GM23338 (cell line): ENCODE results near the gene RAP2A. TPM values are rescaled to one million over a fixed set of nuclear protein-coding genes. Genes with fewer than 3 reads are reported as not detected.

ENCODE experiments used
- ATAC-seq: fragments of 200-7000 bp; cut with Tn5 transposase; 3 replicates; pipeline ENCODE4 v1.9.1; 2020
- DNase-seq: peaks from one replicate; pipeline ENCODE4 v3.0.0-alpha.2; 2015; ENCODE audit warnings: low spot score
- H2AFZ ChIP-seq: fragments of 200-600 bp; sonication (generic); 2 replicates; pipeline ENCODE4 v1.8.0; 2016; ENCODE audit warnings: antibody characterized with exemption, mild to moderate bottlenecking, moderate library complexity
- H3F3A ChIP-seq: fragments of 200-600 bp; sonication (generic); replicated peaks from 2 replicates; pipeline ENCODE4 v1.8.0; 2017; ENCODE audit warnings: antibody characterized with exemption, mixed run types, low read depth
- H3K27ac ChIP-seq: fragments of 200-600 bp; sonication (generic); 2 replicates; pipeline ENCODE4 v1.6.1; 2016; ENCODE audit warnings: low read depth
- H3K27me3 ChIP-seq: fragments of 200-600 bp; sonication (generic); 2 replicates; pipeline ENCODE4 v1.8.0; 2016; ENCODE audit warnings: mild to moderate bottlenecking, mixed run types, moderate library complexity; ENCODE audit not compliant: insufficient read depth
- H3K36me3 ChIP-seq: fragments of 200-600 bp; sonication (generic); 2 replicates; pipeline ENCODE4 v1.8.0; 2016; ENCODE audit warnings: mild to moderate bottlenecking; ENCODE audit not compliant: insufficient read depth
- H3K4me1 ChIP-seq: fragments of 200-600 bp; sonication (generic); 2 replicates; pipeline ENCODE4 v1.8.0; 2016; ENCODE audit warnings: mild to moderate bottlenecking, moderate library complexity; ENCODE audit not compliant: insufficient read depth
- H3K4me2 ChIP-seq: fragments of 200-600 bp; sonication (generic); 2 replicates; pipeline ENCODE4 v1.7.1; 2017; ENCODE audit warnings: mixed run types
- H3K4me3 ChIP-seq: fragments of 200-600 bp; sonication (generic); 2 replicates; pipeline ENCODE4 v1.6.1; 2016; ENCODE audit warnings: mixed run types
- H3K79me2 ChIP-seq: fragments of 200-600 bp; sonication (generic); replicated peaks from 2 replicates; pipeline ENCODE4 v1.8.0; 2017; ENCODE audit warnings: mild to moderate bottlenecking; ENCODE audit not compliant: insufficient read depth
- H3K9me2 ChIP-seq: fragments of 200-600 bp; sonication (generic); 2 replicates; pipeline ENCODE4 v1.8.0; 2017; ENCODE audit not compliant: insufficient read depth
- H4K20me1 ChIP-seq: fragments of 200-600 bp; sonication (generic); replicated peaks from 2 replicates; pipeline ENCODE4 v1.8.0; 2017; ENCODE audit warnings: mild to moderate bottlenecking; ENCODE audit not compliant: insufficient read depth
- H3K27ac Mint-ChIP-seq: 2 replicates; pipeline ENCODE4 v1.8.0; 2020; ENCODE audit warnings: inconsistent platforms, mild to moderate bottlenecking, moderate library complexity, mixed read lengths
- H3K27me3 Mint-ChIP-seq: 3 replicates; pipeline ENCODE4 v1.8.0; 2022; ENCODE audit warnings: low read depth, mild to moderate bottlenecking, moderate library complexity, mixed read lengths, inconsistent platforms; ENCODE audit not compliant: insufficient read depth, poor library complexity
- H3K36me3 Mint-ChIP-seq: 3 replicates; pipeline ENCODE4 v1.8.0; 2021; ENCODE audit warnings: low read depth, mild to moderate bottlenecking, inconsistent platforms, moderate library complexity, mixed read lengths
- H3K4me1 Mint-ChIP-seq: 3 replicates; pipeline ENCODE4 v1.8.0; 2020; ENCODE audit warnings: mild to moderate bottlenecking, inconsistent platforms, mixed read lengths
- H3K4me3 Mint-ChIP-seq: 3 replicates; pipeline ENCODE4 v1.8.0; 2021; ENCODE audit warnings: moderate library complexity, mild to moderate bottlenecking, inconsistent platforms, mixed read lengths
- H3K9me3 Mint-ChIP-seq: 3 replicates; pipeline ENCODE4 v1.8.0; 2020; ENCODE audit warnings: moderate library complexity, mild to moderate bottlenecking, inconsistent platforms, mixed read lengths
- CREB1 ChIP-seq: fragments of 250-450 bp; sonication (Bioruptor Pico); IDR thresholded peaks from 2 replicates; pipeline ENCODE4 v1.5.0; 2020; ENCODE audit warnings: low read depth, mild to moderate bottlenecking, moderate library complexity
- CTCF ChIP-seq, 2 experiments: fragments of 200-600 bp in 1 of 2; sonication (generic) in 1 of 2; conservative IDR thresholded peaks; 2 replicates each; pipeline versions ENCODE4 v1.5.1 to v1.6.1; 2016 to 2017; ENCODE audit warnings: antibody characterized with exemption in 2 of 2, low read depth in 2 of 2, mild to moderate bottlenecking in 2 of 2, moderate library complexity in 1 of 2
- EZH2 ChIP-seq: fragments of 200-600 bp; sonication (generic); IDR thresholded peaks from one replicate; pipeline ENCODE4 v1.8.0; 2017; ENCODE audit warnings: antibody characterized with exemption, mild to moderate bottlenecking, low read depth; ENCODE audit not compliant: unreplicated experiment
- EZH2phosphoT487 ChIP-seq: fragments of 200-600 bp; sonication (generic); IDR thresholded peaks from one replicate; pipeline ENCODE4 v1.8.1; 2018; ENCODE audit warnings: antibody characterized with exemption; ENCODE audit not compliant: unreplicated experiment
- JUNB ChIP-seq: IDR thresholded peaks from one replicate; pipeline ENCODE4 v1.6.1; 2016; ENCODE audit warnings: antibody characterized with exemption; ENCODE audit not compliant: unreplicated experiment
- NANOG ChIP-seq: IDR thresholded peaks from 2 replicates; pipeline ENCODE4 v1.6.1; 2016; ENCODE audit warnings: antibody characterized with exemption, borderline replicate concordance
- REST ChIP-seq: IDR thresholded peaks from one replicate; pipeline ENCODE4 v1.6.1; 2018; ENCODE audit warnings: antibody characterized with exemption; ENCODE audit not compliant: unreplicated experiment
- STAT1 ChIP-seq: IDR thresholded peaks from one replicate; pipeline ENCODE4 v1.6.1; 2016; ENCODE audit warnings: antibody characterized with exemption; ENCODE audit not compliant: unreplicated experiment
- ZNF114 ChIP-seq: fragments of 250-450 bp; sonication (Bioruptor Pico); IDR thresholded peaks from 2 replicates; pipeline ENCODE4 v1.5.0; 2020; ENCODE audit warnings: mild to moderate bottlenecking, moderate library complexity
- ZNF331 ChIP-seq: fragments of 250-450 bp; sonication (Bioruptor Pico); IDR thresholded peaks from 2 replicates; pipeline ENCODE4 v1.5.0; 2020; ENCODE audit warnings: low read depth, mild to moderate bottlenecking, moderate library complexity
- ZNF462 ChIP-seq: fragments of 250-450 bp; sonication (Bioruptor Pico); IDR thresholded peaks from 2 replicates; pipeline ENCODE4 v1.5.0; 2020; ENCODE audit warnings: mild to moderate bottlenecking, moderate library complexity
- polyA plus RNA-seq: library from polyadenylated mRNA; unstranded; fragments of >200 nt; fragmentation: Nextera tagmentation; extraction: Ambion mirVana; gene quantifications from 2 replicates; pipeline ENCODE4 v1.2.1, GENCODE V29; 2016
- total RNA-seq: library from RNA; depleted of rRNA; stranded (reverse); fragments of >200 nt; shearing (Covaris generic); gene quantifications from 2 replicates; pipeline ENCODE4 v1.2.3, GENCODE V29; 2014

Gene RAP2A
- total and polyA plus RNA-seq, 2 experiments from 2014 or later = 10.4 to 35.3 TPM

- TF ChIP-seq REST (no peak), EZH2phosphoT487 (no peak), CREB1 (no peak)
These were observed 36.7 kb upstream of the RAP2A start (continued) for GRCh38 chr13:97397267-97397666.

- H3K4me1 ChIP-seq = no peaks in the 10 kb centered on the region
- H4K20me1 ChIP-seq = no peaks in the 10 kb centered on the region
- H3K9me2 ChIP-seq = peaks cover 6% of the 10 kb centered on the region; the same call in 1 of the 2 replicates
- no peak overlapping the region for H2AFZ ChIP-seq
- H3K4me1 Mint-ChIP-seq = no peaks in the 10 kb centered on the region
- no peak overlapping the region for H3K27ac ChIP-seq
- H3K9me3 Mint-ChIP-seq = no peaks in the 10 kb centered on the region
- DNase-seq (no peak), ATAC-seq (no peak)
- H3K4me3 ChIP-seq = no peak overlapping the region
- H3K79me2 ChIP-seq = no peaks in the 10 kb centered on the region
- no peak overlapping the region for H3K4me2 ChIP-seq
- H3K27ac Mint-ChIP-seq = no peak overlapping the region
- H3K36me3 Mint-ChIP-seq = no peaks in the 10 kb centered on the region
- H3F3A ChIP-seq = no peaks in the 10 kb centered on the region
- no peak overlapping the region for H3K4me3 Mint-ChIP-seq
- H3K27me3 ChIP-seq = no peaks in the 10 kb centered on the region
- H3K36me3 ChIP-seq = no peaks in the 10 kb centered on the region
- no peaks in the 10 kb centered on the region for H3K27me3 Mint-ChIP-seq
- TF ChIP-seq NANOG = no peak
- TF ChIP-seq ZNF462 = no peak
- TF ChIP-seq EZH2 = no peak
- TF ChIP-seq JUNB = no peak
- no peak for TF ChIP-seq STAT1
- no peak for TF ChIP-seq ZNF114
- TF ChIP-seq REST = no peak
- TF ChIP-seq CTCF (conservative IDR thresholded peaks at IDR 0.05; ENCODE audit: low read depth in 2 of 2) = no peak
- no peak for TF ChIP-seq CREB1
- no peak for TF ChIP-seq ZNF331 (CRISPR knock-in tag)
These were observed 32.5 kb upstream of the RAP2A start for GRCh38 chr13:97401421-97401820.
